Large intestine (tissue), 3 donors: ENCODE data around the gene RGS6. TPM values are rescaled to one million over a fixed set of nuclear protein-coding genes. Genes with fewer than 3 reads are reported as not detected.
A peak's percentile ranks its signal among the peaks of the same experiment; 100 is the strongest.

Experiments used
- DNase-seq, 2 donors: peaks; one replicate each; pipeline versions ENCODE4 v3.0.0 to v3.0.0-alpha.2; 2013
- H3K27ac ChIP-seq: one replicate; pipeline ENCODE4 v1.5.1; 2013; ENCODE audit warnings: low read length
- H3K27me3 ChIP-seq: 2 replicates; pipeline ENCODE4 v1.6.1; 2013; ENCODE audit warnings: low read length; ENCODE audit not compliant: control insufficient read depth, insufficient read depth
- H3K36me3 ChIP-seq: 2 replicates; pipeline ENCODE4 v1.6.1; 2013; ENCODE audit warnings: low read length; ENCODE audit not compliant: control insufficient read depth, insufficient read depth
- H3K4me1 ChIP-seq: one replicate; pipeline ENCODE4 v1.6.1; 2013; ENCODE audit warnings: low read length; ENCODE audit not compliant: control insufficient read depth, insufficient read depth
- H3K4me3 ChIP-seq: one replicate; pipeline ENCODE4 v1.5.1; 2013; ENCODE audit warnings: low read length
- H3K9me3 ChIP-seq: one replicate; pipeline ENCODE4 v1.6.1; 2013; ENCODE audit warnings: mild to moderate bottlenecking, low read depth, low read length, moderate library complexity; ENCODE audit not compliant: control insufficient read depth
- WGBS: methylation state at CpG from one replicate; pipeline ENCODE4 v1.1.5; 2013; ENCODE audit warnings: low lambda C conversion rate; ENCODE audit not compliant: insufficient coverage; 5-methylcytosine and 5-hydroxymethylcytosine counted together
- polyA plus RNA-seq: library from polyadenylated mRNA; unstranded; fragments of 120-200 nt; gene quantifications from one replicate; pipeline ENCODE4 v1.2.1, GENCODE V29; 2013

RGS6 gene
- polyA plus RNA-seq, 1 donor = 2.7 TPM

DNA sequence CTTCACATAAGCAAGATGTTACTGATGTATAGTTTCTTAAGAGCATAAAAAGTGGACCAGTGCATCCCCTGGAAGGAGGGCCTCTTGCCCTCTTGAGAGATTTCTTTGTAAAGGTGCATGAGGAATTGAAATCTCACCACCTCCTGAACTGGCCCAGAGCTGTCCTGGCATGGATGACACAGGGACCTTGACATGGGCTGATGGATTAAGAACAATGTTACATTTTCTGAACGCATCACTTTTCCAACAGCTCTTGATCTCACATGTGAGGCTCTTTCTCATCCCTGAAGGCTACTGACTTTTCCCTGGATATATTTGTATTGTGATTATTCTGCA is 360.4 kb downstream of the RGS6 start:
- no peaks in the 10 kb centered on the region for H3K9me3 ChIP-seq
- H3K4me1 ChIP-seq = no peaks in the 10 kb centered on the region
- 33% methylated on average over 1 of the region's 1 CpG for WGBS
- H3K27me3 ChIP-seq = no peaks in the 10 kb centered on the region
- H3K27ac ChIP-seq = no peak overlapping the region
- no peak for DNase-seq
- no peaks in the 10 kb centered on the region for H3K36me3 ChIP-seq
- H3K4me3 ChIP-seq = no peak overlapping the region

DNA sequence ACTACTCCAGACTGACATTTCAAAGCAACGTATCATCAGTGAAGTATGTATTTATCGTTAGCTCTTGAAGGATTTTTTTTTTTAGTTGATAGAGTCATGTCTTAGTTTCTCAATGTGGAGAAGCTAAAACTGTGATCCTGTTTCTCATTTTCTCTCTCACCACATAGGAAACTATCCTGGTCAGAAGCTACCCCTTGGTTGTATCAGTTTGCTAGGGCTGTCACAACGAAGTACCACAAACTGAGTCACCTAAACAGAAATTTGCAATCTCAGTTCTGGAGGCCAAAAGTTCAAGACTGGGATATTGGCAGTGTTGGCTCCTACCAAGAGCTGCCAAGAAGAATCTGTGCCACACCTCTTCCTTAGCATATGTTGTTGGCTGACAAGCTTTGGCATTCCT is 369.1 kb downstream of the RGS6 start:
- H3K36me3 ChIP-seq = no peaks in the 10 kb centered on the region
- no peak for DNase-seq
- no peaks in the 10 kb centered on the region for H3K27me3 ChIP-seq
- no peak overlapping the region for H3K27ac ChIP-seq
- H3K4me3 ChIP-seq = no peak overlapping the region
- H3K4me1 ChIP-seq = no peaks in the 10 kb centered on the region
- no peaks in the 10 kb centered on the region for H3K9me3 ChIP-seq
- no CpG with 5 or more reads among the region's 3 CpGs for WGBS

DNA sequence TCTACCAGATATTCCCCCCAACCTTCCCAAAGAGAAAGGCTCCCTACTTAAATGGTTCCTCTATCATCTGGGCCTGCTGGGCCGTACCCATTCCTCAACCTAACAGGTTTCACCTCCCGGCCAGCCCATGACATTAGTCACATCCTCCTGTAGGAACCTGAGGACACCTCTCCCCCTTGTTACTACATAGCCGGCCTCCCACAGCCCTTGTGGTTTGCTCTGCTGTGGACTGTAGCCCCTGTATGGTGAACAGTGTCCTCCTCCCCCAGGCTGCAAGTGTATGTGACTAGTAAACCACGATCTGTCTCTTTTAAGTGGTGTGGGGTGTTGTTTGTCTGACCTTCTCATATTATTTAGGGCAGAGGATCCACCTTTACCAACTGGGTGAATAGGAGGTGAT is 371.7 kb downstream of the RGS6 start:
- no CpG with 5 or more reads among the region's 4 CpGs for WGBS
- DNase-seq = no peak
- Histone ChIP-seq H3K9me3 (no peaks in the 10 kb centered on the region), H3K27ac (no peak overlapping the region), H3K4me1 (no peaks in the 10 kb centered on the region), H3K4me3 (no peak overlapping the region), H3K27me3 (no peaks in the 10 kb centered on the region), H3K36me3 (no peaks in the 10 kb centered on the region)

DNA sequence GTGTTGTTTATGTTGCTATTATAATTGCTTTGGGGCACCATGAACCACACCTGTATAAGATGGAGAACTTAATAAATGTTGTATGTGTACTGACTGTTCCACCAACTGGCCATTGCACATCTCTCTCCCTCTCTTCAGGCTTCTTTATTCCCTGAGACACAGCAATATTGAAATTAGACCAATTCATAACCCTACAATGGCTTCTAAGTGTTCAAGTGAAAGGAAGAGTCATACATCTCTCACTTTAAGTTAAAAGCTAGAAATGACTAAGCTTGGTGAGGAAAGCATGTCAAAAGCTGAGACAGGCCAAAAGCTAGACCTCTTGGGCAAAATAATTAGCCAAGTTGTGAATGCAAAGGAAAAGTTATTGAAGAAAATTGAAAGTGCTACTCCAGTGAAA is 373.3 kb downstream of the RGS6 start:
- Histone ChIP-seq H3K4me3 (no peak overlapping the region), H3K9me3 (no peaks in the 10 kb centered on the region), H3K4me1 (no peaks in the 10 kb centered on the region)

DNA sequence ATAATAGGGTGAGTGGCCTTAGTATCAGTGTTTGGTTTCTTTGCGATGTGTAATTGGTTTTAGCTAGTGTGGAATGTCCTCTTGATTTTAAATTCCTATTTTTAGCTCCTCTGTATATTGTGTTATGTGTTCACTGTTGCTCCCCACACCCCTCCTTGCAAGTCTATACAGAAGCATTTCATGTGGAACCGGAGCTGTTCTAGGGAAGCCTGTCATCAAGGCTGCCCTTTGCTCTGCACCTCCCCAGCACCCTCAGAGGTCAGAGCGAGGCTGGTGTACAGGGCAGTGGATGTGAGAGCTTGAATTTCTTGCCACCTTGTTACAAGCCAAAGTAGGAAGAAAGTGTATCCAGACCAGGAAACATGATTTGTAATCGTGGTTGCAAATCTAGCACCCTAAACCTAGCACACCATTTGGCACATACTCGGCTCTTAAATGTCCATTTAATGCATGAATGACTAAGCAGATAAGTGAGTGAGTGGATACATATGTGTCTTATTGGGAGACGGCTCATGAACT is 376.8 kb downstream of the RGS6 start:
- WGBS = no CpG with 5 or more reads among the region's 6 CpGs
- no peak for DNase-seq
- Histone ChIP-seq H3K36me3 (no peaks in the 10 kb centered on the region), H3K4me1 (no peaks in the 10 kb centered on the region), H3K27ac (no peak overlapping the region), H3K9me3 (no peaks in the 10 kb centered on the region), H3K4me3 (no peak overlapping the region), H3K27me3 (no peaks in the 10 kb centered on the region)

More for the DNA sequence above, 373.3 kb downstream of the RGS6 start:
- DNase-seq = no peak
- H3K27me3 ChIP-seq = no peaks in the 10 kb centered on the region
- no peak overlapping the region for H3K27ac ChIP-seq
- no peaks in the 10 kb centered on the region for H3K36me3 ChIP-seq

DNA sequence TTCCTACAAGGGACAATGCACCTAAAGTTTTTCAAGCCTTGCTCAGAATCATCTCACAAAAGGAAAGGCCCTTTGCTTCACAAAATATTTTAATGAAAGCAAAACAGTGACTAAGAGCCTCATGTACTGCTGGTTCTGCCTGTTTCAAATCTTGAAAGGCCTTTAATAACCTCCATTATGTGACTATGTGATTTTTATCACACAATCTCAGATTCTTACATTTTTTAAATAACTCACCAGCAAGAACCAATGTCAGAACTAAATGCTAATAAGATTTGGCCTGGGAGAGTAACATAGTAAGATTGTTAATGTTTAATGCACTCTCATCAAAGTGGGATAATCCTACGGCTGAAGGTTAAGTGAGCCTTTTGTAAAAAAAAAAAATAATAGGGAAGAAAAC is 378.9 kb downstream of the RGS6 start:
- Histone ChIP-seq H3K4me1 (peaks cover 2% of the 10 kb centered on the region), H3K27ac (no peak overlapping the region), H3K9me3 (no peaks in the 10 kb centered on the region), H3K4me3 (no peak overlapping the region), H3K27me3 (no peaks in the 10 kb centered on the region), H3K36me3 (no peaks in the 10 kb centered on the region)
- DNase-seq = no peak
- WGBS = no CpG with 5 or more reads among the region's 1 CpG

DNA sequence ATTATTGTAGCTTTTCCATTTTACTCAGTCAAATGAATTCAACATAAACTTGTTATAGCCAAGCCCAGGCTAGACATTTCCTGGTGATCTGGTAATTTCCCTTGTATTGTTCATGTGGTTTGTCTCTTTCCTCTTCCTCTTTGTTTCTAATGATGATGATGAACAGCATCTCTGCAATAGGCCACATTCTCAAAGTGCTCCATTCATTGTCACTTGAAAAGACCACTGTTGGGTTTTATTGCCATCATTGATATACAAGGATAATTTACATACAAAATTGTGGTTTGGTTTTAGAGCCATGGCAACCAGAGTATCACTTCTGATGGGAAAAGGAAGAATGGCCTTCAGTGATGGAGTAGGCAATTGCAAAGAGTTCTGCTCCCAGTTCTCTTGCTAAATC is 379.3 kb downstream of the RGS6 start:
- Histone ChIP-seq H3K27me3 (no peaks in the 10 kb centered on the region), H3K27ac (no peak overlapping the region), H3K4me3 (no peak overlapping the region), H3K4me1 (peaks cover 2% of the 10 kb centered on the region), H3K9me3 (no peaks in the 10 kb centered on the region), H3K36me3 (no peaks in the 10 kb centered on the region)
- DNase-seq = no peak

DNA sequence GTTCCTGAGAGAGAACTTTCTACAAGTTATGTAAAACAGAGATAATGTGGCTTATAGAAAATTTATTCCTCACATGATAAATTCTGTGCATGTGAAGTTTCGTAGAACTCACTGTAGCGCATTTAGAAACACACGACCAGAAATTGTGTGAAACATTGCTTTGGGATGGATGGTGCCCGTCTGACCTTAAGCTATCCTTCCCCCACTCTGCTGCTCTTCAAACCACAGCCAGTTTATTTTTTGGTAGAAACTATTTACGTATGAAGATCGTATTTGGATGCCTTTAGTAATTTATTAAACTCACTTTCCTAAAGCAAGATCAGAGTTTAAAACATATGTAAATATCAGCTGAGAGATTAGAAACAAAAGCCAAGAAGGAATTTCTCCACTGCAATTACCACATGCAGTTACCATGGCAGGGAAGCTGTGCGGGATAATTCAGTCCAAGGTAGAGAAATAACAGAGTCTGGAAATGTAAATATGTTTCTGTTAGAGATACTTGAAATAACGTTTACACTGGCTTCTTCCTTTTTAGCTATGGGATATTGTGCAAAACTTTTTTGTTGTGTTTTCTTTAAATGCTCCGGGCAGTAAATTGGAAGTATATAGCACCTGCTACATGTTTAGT is 382.7 kb downstream of the RGS6 start:
- Histone ChIP-seq H3K4me3 (no peak overlapping the region), H3K27me3 (no peaks in the 10 kb centered on the region), H3K27ac (no peak overlapping the region), H3K36me3 (no peaks in the 10 kb centered on the region), H3K4me1 (peaks cover 2% of the 10 kb centered on the region), H3K9me3 (no peaks in the 10 kb centered on the region)
- WGBS = 43% methylated on average over 3 of the region's 9 CpGs
- peak in 1 of 2 donors; percentile 39 for DNase-seq

DNA sequence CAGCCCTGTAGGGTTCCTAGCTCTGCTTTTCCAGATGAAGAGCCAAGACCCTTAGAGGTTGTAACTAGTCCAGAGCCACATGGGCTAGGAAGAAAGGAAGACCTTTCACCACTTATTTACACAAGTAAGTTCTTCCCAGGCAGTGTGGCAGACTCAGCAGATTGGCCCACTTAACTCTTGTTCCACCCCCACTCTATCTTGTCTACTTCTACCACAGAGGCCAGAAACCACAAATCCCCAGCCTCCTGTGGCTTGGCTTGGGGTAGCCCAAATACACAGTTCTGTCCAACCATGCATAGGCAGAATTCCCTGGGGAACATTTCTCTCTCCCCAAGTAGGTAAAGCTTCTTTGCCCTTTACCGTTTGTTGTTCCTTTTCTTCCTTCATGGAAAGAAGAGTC is 383.5 kb downstream of the RGS6 start:
- H3K4me1 ChIP-seq = peaks cover 2% of the 10 kb centered on the region
- no peaks in the 10 kb centered on the region for H3K36me3 ChIP-seq
- H3K27ac ChIP-seq = no peak overlapping the region
- WGBS = 80% methylated on average over 1 of the region's 1 CpG
- H3K27me3 ChIP-seq = no peaks in the 10 kb centered on the region
- H3K4me3 ChIP-seq = no peak overlapping the region
- DNase-seq = no peak
- no peaks in the 10 kb centered on the region for H3K9me3 ChIP-seq

DNA sequence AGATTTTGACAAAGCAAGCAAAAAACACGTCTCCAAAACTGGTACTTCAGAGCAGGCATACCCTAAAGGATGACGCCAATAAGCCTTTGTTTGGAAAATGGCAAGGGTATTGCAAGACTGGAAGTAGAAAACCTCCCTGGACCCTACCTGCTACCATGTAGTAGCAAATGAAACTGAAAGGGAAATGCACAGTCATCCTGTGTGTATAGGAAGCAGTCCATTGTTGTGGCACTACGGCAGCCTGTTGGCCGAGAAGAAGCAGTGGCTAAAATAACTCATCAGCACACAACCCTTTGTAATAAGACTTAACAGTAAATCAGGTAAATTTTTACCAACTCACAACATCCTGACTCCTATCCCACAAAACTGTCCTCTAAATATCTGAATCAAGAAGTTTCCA is 386.4 kb downstream of the RGS6 start:
- Histone ChIP-seq H3K27ac (no peak overlapping the region), H3K4me3 (no peak overlapping the region), H3K9me3 (no peaks in the 10 kb centered on the region), H3K27me3 (no peaks in the 10 kb centered on the region), H3K36me3 (no peaks in the 10 kb centered on the region), H3K4me1 (peaks cover 2% of the 10 kb centered on the region)
- DNase-seq = no peak
- 100% methylated on average over 1 of the region's 4 CpGs for WGBS

DNA sequence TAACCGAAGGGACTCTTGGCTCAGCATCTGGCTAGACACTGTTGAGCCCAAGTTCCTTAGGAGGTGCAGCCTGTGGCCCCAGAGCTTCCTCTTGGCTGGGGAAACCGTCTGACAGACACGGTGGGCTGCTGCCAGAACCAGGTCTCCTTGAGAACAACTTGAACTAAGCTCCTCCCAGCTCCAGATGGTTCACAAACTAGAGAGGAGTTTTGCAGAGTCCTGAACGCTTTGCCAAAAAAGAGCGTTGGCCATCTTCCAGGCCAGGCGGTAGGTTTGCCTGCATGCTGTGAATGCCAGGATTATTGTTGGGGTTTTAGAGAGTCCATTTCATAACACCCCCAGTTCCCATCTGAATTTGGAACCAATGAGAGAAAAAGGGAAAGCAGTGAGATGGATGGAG is 399.8 kb downstream of the RGS6 start:
- H3K27me3 ChIP-seq = no peaks in the 10 kb centered on the region
- H3K4me1 ChIP-seq = no peaks in the 10 kb centered on the region
- no peaks in the 10 kb centered on the region for H3K9me3 ChIP-seq
- no peak overlapping the region for H3K27ac ChIP-seq
- 40% methylated on average over 2 of the region's 6 CpGs for WGBS
- DNase-seq = peak in 1 of 2 donors; percentile 14
- H3K36me3 ChIP-seq = no peaks in the 10 kb centered on the region
- H3K4me3 ChIP-seq = no peak overlapping the region
